ENCODE measurements around the gene MANSC4. TPM values are rescaled to one million over a fixed set of nuclear protein-coding genes. Genes with fewer than 3 reads are reported as not detected.
A peak's percentile ranks its signal among the peaks of the same experiment; 100 is the strongest.

MANSC4 gene
- total and polyA plus RNA-seq, 9 of the 15 experiments (the other 6 are each of a cell fraction or from before 2014, with no cell fraction given): not detected

GRCh38 chr12:27818401-27818918 lies 38.4 kb upstream of the MANSC4 start (continued):
- no peak for TF ChIP-seq ARID4B (CRISPR knock-in tag; IDR thresholded peaks at IDR 0.05)
- TF ChIP-seq BCL6 (CRISPR knock-in tag; IDR thresholded peaks at IDR 0.05): no peak
- TF ChIP-seq RB1 (IDR thresholded peaks at IDR 0.05; ENCODE audit: low read depth): no peak
- TF ChIP-seq, protein P1, sequence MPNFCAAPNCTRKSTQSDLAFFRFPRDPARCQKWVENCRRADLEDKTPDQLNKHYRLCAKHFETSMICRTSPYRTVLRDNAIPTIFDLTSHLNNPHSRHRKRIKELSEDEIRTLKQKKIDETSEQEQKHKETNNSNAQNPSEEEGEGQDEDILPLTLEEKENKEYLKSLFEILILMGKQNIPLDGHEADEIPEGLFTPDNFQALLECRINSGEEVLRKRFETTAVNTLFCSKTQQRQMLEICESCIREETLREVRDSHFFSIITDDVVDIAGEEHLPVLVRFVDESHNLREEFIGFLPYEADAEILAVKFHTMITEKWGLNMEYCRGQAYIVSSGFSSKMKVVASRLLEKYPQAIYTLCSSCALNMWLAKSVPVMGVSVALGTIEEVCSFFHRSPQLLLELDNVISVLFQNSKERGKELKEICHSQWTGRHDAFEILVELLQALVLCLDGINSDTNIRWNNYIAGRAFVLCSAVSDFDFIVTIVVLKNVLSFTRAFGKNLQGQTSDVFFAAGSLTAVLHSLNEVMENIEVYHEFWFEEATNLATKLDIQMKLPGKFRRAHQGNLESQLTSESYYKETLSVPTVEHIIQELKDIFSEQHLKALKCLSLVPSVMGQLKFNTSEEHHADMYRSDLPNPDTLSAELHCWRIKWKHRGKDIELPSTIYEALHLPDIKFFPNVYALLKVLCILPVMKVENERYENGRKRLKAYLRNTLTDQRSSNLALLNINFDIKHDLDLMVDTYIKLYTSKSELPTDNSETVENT (CRISPR knock-in tag; IDR thresholded peaks at IDR 0.05): no peak
- TF ChIP-seq PATZ1 (CRISPR knock-in tag; IDR thresholded peaks at IDR 0.05; ENCODE audit: borderline replicate concordance): no peak
- no peak for TF ChIP-seq SRF (CRISPR knock-in tag; IDR thresholded peaks at IDR 0.05)
- TF ChIP-seq CTBP1 (IDR thresholded peaks at IDR 0.05; ENCODE audit: borderline replicate concordance): no peak
- no peak for TF ChIP-seq ZNF717 (CRISPR knock-in tag; IDR thresholded peaks at IDR 0.05)
- no peak for TF ChIP-seq FOXA1 (IDR thresholded peaks at IDR 0.05; ENCODE audit: borderline replicate concordance)
- no peak for TF ChIP-seq ELK1 (CRISPR knock-in tag; IDR thresholded peaks at IDR 0.05)
- peak; percentile 68 for TF ChIP-seq ZNF316 (IDR thresholded peaks at IDR 0.05)
- TF ChIP-seq ZNF444 (CRISPR knock-in tag; IDR thresholded peaks at IDR 0.05): no peak
- TF ChIP-seq ZSCAN29 (IDR thresholded peaks at IDR 0.05): no peak
- TF ChIP-seq IFI16 (CRISPR knock-in tag; IDR thresholded peaks at IDR 0.05): peak; percentile 82; the same call in 1 of the 2 replicates
- no peak for TF ChIP-seq NRF1 (conservative IDR thresholded peaks at IDR 0.05 in 1 of 2, IDR thresholded peaks at IDR 0.05 in 1 of 2)
- TF ChIP-seq ZNF274 (IDR thresholded peaks at IDR 0.05; ENCODE audit: borderline replicate concordance, low read depth, low read length): no peak
- peak; percentile 64; the same call in 1 of the 2 replicates for TF ChIP-seq HINFP (tag; conservative IDR thresholded peaks at IDR 0.05; ENCODE audit: low read depth)
- no peak for TF ChIP-seq KLF16 (IDR thresholded peaks at IDR 0.05)

Data from K562 (cell line).